ENCODE measurements around the gene TSC2. TPM values are rescaled to one million over a fixed set of nuclear protein-coding genes. Genes with fewer than 3 reads are reported as not detected.

TSC2 gene
- total and polyA plus RNA-seq, 8 donors = 40.8 to 369 (median 76.0) TPM

DNA sequence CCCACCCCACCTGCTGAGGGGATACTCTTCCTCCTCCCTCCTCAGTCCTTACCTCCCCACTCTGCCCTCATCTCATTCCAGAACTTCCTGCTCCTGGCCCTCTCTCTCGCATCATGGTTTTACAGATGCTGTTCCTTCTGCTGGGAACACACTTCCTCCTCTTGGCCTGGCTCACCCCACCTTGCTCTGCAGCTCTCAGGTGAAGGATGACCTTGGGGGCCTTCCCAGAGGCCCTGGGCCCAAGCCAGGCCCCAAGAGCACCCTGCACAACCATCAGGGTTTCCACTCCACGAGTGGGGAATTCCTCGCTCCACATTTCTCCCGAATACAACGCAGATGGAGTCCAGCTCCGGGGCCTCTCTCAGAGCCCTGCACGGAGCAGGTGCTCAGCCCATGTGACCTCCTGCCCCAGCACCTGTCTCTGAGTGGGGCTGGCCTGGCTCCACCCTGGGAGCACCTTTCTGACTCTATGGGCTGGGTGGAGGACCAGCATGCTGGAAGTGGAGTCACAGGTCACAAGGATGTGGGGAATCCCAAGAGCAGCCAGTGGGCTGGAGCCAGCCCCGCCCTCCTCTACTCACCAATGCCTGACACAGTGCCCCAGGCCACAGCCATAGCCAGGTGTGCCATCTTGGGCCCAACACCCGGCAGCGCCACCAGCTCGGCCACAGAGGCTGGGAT, 4.7 kb upstream of the TSC2 start:
- peaks cover 0 to 14% (median 4%) of the 10 kb centered on the region in 4 donors for H3K36me3 ChIP-seq
- intact Hi-C loops (cut with DNase I; ENCODE audit: low total_unique reads) = no loop called here
- H3K4me1 ChIP-seq = peaks cover 69 to 92% (median 87%) of the 10 kb centered on the region in 4 donors

DNA sequence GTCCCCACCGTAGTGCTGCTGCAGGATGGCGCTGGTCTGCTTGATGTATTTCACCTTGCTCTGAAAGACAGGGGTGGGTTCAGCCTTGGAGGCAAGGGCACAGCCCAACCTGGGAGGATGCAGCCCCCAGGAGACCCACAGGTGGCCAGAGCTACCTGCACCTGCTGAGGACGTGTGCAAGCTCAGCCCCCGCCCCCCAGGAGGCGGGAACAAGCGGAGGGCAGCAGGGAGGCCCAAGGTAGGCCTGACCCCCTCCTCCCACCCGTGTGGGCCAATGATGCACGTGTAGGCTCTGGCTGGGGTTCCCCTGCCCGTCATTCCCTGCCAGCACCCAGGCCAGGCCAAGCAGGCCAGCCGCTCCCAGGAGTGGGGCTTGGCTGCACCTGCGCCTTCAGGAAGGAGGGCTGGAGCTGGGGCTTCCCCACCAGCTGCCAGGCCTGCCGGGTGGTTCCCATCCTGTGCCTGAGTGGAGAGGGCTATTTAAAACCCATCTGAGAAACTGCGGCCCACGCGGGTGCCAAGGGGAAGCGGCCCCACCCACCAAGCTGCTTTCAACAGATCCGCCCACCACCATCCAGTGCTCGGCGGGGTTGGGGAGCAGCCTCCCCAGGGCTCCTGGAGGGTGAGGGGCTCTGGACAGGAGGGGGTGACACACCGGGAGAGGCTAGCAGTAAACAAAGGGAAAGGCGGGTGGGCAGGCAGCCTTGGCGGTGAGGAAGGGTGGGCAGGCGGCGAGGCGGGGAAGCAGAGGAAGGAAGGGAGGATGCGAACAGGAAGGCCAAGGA, 3.9 kb upstream of the TSC2 start:
- DNase-seq = peak; percentile 71 to 72
- no peaks in the 10 kb centered on the region for H3K9me3 ChIP-seq
- peaks cover 68 to 92% (median 87%) of the 10 kb centered on the region in 4 donors for H3K4me1 ChIP-seq
- H3K4me3 ChIP-seq = no peak overlapping the region
- H3K36me3 ChIP-seq = peaks cover 0 to 14% (median 1%) of the 10 kb centered on the region in 4 donors
- WGBS, 5 donors = 45 to 75% (median 53%) methylated on average over 14 to 26 of the region's 26 CpGs
- intact Hi-C loops (cut with DNase I; ENCODE audit: low total_unique reads) = no loop called here
- no peak for TF ChIP-seq EP300 (IDR thresholded peaks at IDR 0.05)
- no peak for TF ChIP-seq POLR2A (IDR thresholded peaks at IDR 0.05)
- TF ChIP-seq, protein P1, sequence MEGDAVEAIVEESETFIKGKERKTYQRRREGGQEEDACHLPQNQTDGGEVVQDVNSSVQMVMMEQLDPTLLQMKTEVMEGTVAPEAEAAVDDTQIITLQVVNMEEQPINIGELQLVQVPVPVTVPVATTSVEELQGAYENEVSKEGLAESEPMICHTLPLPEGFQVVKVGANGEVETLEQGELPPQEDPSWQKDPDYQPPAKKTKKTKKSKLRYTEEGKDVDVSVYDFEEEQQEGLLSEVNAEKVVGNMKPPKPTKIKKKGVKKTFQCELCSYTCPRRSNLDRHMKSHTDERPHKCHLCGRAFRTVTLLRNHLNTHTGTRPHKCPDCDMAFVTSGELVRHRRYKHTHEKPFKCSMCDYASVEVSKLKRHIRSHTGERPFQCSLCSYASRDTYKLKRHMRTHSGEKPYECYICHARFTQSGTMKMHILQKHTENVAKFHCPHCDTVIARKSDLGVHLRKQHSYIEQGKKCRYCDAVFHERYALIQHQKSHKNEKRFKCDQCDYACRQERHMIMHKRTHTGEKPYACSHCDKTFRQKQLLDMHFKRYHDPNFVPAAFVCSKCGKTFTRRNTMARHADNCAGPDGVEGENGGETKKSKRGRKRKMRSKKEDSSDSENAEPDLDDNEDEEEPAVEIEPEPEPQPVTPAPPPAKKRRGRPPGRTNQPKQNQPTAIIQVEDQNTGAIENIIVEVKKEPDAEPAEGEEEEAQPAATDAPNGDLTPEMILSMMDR (IDR thresholded peaks at IDR 0.05) = no peak
- peak in 2 of 3 donors; percentile 24 to 32 for TF ChIP-seq POLR2AphosphoS5 (IDR thresholded peaks at IDR 0.05)
- H3K27me3 ChIP-seq = no peaks in the 10 kb centered on the region
- peak overlapping the region; percentile 26 to 95 (median 88) for H3K27ac ChIP-seq

More for the DNA sequence above, 4.7 kb upstream of the TSC2 start:
- Histone ChIP-seq H3K27ac (peak overlapping the region; percentile 26 to 95 (median 88)), H3K4me3 (no peak overlapping the region), H3K9me3 (no peaks in the 10 kb centered on the region), H3K27me3 (no peaks in the 10 kb centered on the region)
- no peak for DNase-seq
- TF ChIP-seq POLR2AphosphoS5 (IDR thresholded peaks at IDR 0.05) (no peak), EP300 (IDR thresholded peaks at IDR 0.05) (no peak), POLR2A (IDR thresholded peaks at IDR 0.05) (no peak)
- TF ChIP-seq, protein P1 (IDR thresholded peaks at IDR 0.05) = no peak
- 72 to 84% (median 75%) methylated on average over 5 to 11 of the region's 11 CpGs for WGBS, 5 donors

DNA sequence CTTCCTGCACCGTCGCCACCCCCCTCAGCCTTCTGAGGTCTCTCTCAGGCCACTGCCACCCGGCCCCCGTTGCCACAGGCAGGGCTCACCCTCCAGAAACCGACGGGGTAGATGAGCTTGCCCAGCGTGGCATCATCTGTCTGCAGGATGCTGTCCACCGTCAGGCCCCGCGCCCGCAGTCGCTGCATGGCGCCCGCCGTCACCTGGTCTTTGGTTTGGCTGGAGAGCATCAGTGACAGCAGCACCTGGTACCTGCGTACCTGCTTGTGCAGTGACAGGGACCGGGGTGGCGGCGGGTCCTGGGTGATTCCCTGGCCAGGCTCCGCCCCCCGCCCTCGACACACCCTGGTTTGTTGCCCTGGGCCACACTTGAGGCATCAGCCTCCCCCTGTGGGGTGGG, 3.2 kb upstream of the TSC2 start:
- H3K27me3 ChIP-seq = no peaks in the 10 kb centered on the region
- TF ChIP-seq EP300 (IDR thresholded peaks at IDR 0.05) (no peak), POLR2AphosphoS5 (IDR thresholded peaks at IDR 0.05) (no peak), POLR2A (IDR thresholded peaks at IDR 0.05) (no peak)
- TF ChIP-seq, protein P1 (IDR thresholded peaks at IDR 0.05) = no peak
- no peak overlapping the region for H3K4me3 ChIP-seq
- no peak for DNase-seq
- no peaks in the 10 kb centered on the region for H3K9me3 ChIP-seq
- intact Hi-C loops (cut with DNase I; ENCODE audit: low total_unique reads) = no loop called here
- peaks cover 64 to 92% (median 85%) of the 10 kb centered on the region in 4 donors for H3K4me1 ChIP-seq
- H3K36me3 ChIP-seq = peaks cover 0 to 14% (median 1%) of the 10 kb centered on the region in 4 donors
- WGBS, 5 donors = 75 to 98% (median 89%) methylated on average over 18 to 22 of the region's 22 CpGs
- peak overlapping the region in 4 of 5 donors; percentile 26 to 95 (median 90) for H3K27ac ChIP-seq
